Ishikawa (cell line): ENCODE data around the gene CCDC60.

Experiments
- CEBPB ChIP-seq: IDR thresholded peaks from 2 replicates; pipeline ENCODE4 v1.6.1; 2012
- CREB1 ChIP-seq: IDR thresholded peaks from 2 replicates; pipeline ENCODE4 v1.6.1; 2012; ENCODE audit warnings: low read depth
- EGR1 ChIP-seq: IDR thresholded peaks from 2 replicates; pipeline ENCODE4 v1.6.1; 2012
- EP300 ChIP-seq: IDR thresholded peaks from 2 replicates; pipeline ENCODE4 v1.6.1; 2012; ENCODE audit warnings: borderline replicate concordance
- FOXM1 ChIP-seq: IDR thresholded peaks from 2 replicates; pipeline ENCODE4 v1.6.1; 2012; ENCODE audit warnings: low read depth, borderline replicate concordance
- MAX ChIP-seq: IDR thresholded peaks from 2 replicates; pipeline ENCODE4 v1.6.1; 2012
- NFIC ChIP-seq: IDR thresholded peaks from 2 replicates; pipeline ENCODE4 v1.6.1; 2012
- RAD21 ChIP-seq: IDR thresholded peaks from 2 replicates; pipeline ENCODE4 v1.6.1; 2012; ENCODE audit warnings: low read depth
- REST ChIP-seq: IDR thresholded peaks from 2 replicates; pipeline ENCODE4 v1.6.1; 2012; ENCODE audit warnings: low read depth, mild to moderate bottlenecking
- TAF1 ChIP-seq: IDR thresholded peaks from 2 replicates; pipeline ENCODE4 v1.6.1; 2012; ENCODE audit warnings: low read depth, mild to moderate bottlenecking
- TCF12 ChIP-seq: IDR thresholded peaks from 2 replicates; pipeline ENCODE4 v1.6.1; 2012; ENCODE audit warnings: low read depth
- TEAD4 ChIP-seq: IDR thresholded peaks from 2 replicates; pipeline ENCODE4 v1.6.1; 2012
- USF1 ChIP-seq: IDR thresholded peaks from 2 replicates; pipeline ENCODE4 v1.6.1; 2012
- YY1 ChIP-seq: IDR thresholded peaks from 2 replicates; pipeline ENCODE4 v1.6.1; 2012; ENCODE audit warnings: low read depth
- ZBTB7A ChIP-seq: IDR thresholded peaks from 2 replicates; pipeline ENCODE4 v1.6.1; 2012; ENCODE audit warnings: low read depth

The CCDC60 gene

GRCh38 chr12:119398190-119398589 is 63.7 kb downstream of the CCDC60 start:
- no peak for TF ChIP-seq YY1
- TF ChIP-seq TCF12 = no peak
- TF ChIP-seq CEBPB = no peak
- TF ChIP-seq NFIC = no peak
- no peak for TF ChIP-seq MAX
- TF ChIP-seq TEAD4 = no peak
- no peak for TF ChIP-seq EP300
- no peak for TF ChIP-seq REST
- no peak for TF ChIP-seq TAF1
- no peak for TF ChIP-seq CREB1

- no peak for TF ChIP-seq ZBTB7A
- no peak for TF ChIP-seq TCF12
- no peak for TF ChIP-seq EGR1
- TF ChIP-seq USF1 = no peak
- TF ChIP-seq RAD21 = no peak
- TF ChIP-seq MAX = no peak
- no peak for TF ChIP-seq TEAD4
- TF ChIP-seq FOXM1 = no peak
- no peak for TF ChIP-seq REST
- no peak for TF ChIP-seq NFIC
- no peak for TF ChIP-seq TAF1
- no peak for TF ChIP-seq CEBPB
- TF ChIP-seq YY1 = no peak
- no peak for TF ChIP-seq CREB1
- no peak for TF ChIP-seq EP300
Measured at GRCh38 chr12:119399301-119399700, 64.8 kb downstream of the CCDC60 start.

GRCh38 chr12:119406308-119406707 is 71.8 kb downstream of the CCDC60 start:
- no peak for TF ChIP-seq TAF1
- no peak for TF ChIP-seq EGR1
- no peak for TF ChIP-seq ZBTB7A
- no peak for TF ChIP-seq NFIC
- TF ChIP-seq CREB1 = no peak
- no peak for TF ChIP-seq USF1
- TF ChIP-seq TCF12 = no peak
- TF ChIP-seq CEBPB = no peak
- TF ChIP-seq YY1 = no peak
- TF ChIP-seq MAX = no peak
- no peak for TF ChIP-seq RAD21
- TF ChIP-seq REST = no peak
- no peak for TF ChIP-seq FOXM1

- no peak for TF ChIP-seq NFIC
Measured at GRCh38 chr12:119406811-119407210, 72.3 kb downstream of the CCDC60 start.

- no peak for TF ChIP-seq CEBPB
- TF ChIP-seq CREB1 = no peak
- TF ChIP-seq MAX = no peak
- no peak for TF ChIP-seq USF1
- no peak for TF ChIP-seq EP300
- TF ChIP-seq YY1 = no peak
- no peak for TF ChIP-seq NFIC
- no peak for TF ChIP-seq TCF12
Measured at GRCh38 chr12:119409043-119409442, 74.5 kb downstream of the CCDC60 start.
